Activated naive CD8-positive, alpha-beta T cell treated with anti-CD3 and anti-CD28 coated beads, Interleukin-2, amount 10 ng/mL, durations not matched to agents 7 days and 5 days (primary cell): Measurements from ENCODE around the gene SLC16A8. TPM values are rescaled to one million over a fixed set of nuclear protein-coding genes. Genes with fewer than 3 reads are reported as not detected.

Experiments
- ATAC-seq: fragments of 150-1000 bp; cut with Tn5 transposase; one replicate; pipeline ENCODE4 v1.10.0; 2021; ENCODE audit warnings: low read depth, moderate library complexity
- POLR2A ChIA-PET: fragments of 350-600 bp; sonication (Branson Sonifier 250); formaldehyde crosslinking; loops from one replicate; lab custom pipeline; 2021; ENCODE audit warnings: antibody characterized with exemption; lab: Charles Lee
- DNase-seq: peaks from one replicate; pipeline ENCODE4 v3.0.0; 2021
- H3K27ac Mint-ChIP-seq: one replicate; pipeline ENCODE4 v1.8.0; 2022; ENCODE audit warnings: mild to moderate bottlenecking, mixed read lengths
- H3K27me3 Mint-ChIP-seq: one replicate; pipeline ENCODE4 v1.8.0; 2022; ENCODE audit warnings: mild to moderate bottlenecking, moderate library complexity, mixed read lengths
- H3K36me3 Mint-ChIP-seq: one replicate; pipeline ENCODE4 v1.8.0; 2021; ENCODE audit warnings: mild to moderate bottlenecking, mixed read lengths
- H3K4me1 Mint-ChIP-seq: one replicate; pipeline ENCODE4 v1.8.0; 2021; ENCODE audit warnings: mixed read lengths
- H3K4me3 Mint-ChIP-seq: one replicate; pipeline ENCODE4 v1.8.0; 2022; ENCODE audit warnings: mild to moderate bottlenecking, moderate library complexity, mixed read lengths
- H3K9me3 Mint-ChIP-seq: one replicate; pipeline ENCODE4 v1.8.0; 2021; ENCODE audit warnings: mixed read lengths
- total RNA-seq, 2 experiments: library from RNA; stranded (reverse); gene quantifications; one replicate each; pipeline ENCODE4 v1.2.3, GENCODE V29; 2021

SLC16A8 gene
- total RNA-seq, 2 experiments from 2014 or later: not detected

- POLR2A ChIA-PET: no interaction called here
- Mint-ChIP-seq H3K36me3 (no peaks in the 10 kb centered on the region), H3K27me3 (no peaks in the 10 kb centered on the region), H3K4me3 (no peak overlapping the region), H3K9me3 (no peaks in the 10 kb centered on the region), H3K27ac (no peak overlapping the region), H3K4me1 (peaks cover 2% of the 10 kb centered on the region)
- ATAC-seq: no peak
- no peak for DNase-seq
These were observed 49.6 kb downstream of the SLC16A8 start for GRCh38 chr22:38034278-38034882.

- DNase-seq: no peak
- Mint-ChIP-seq H3K27ac (no peak overlapping the region), H3K9me3 (no peaks in the 10 kb centered on the region), H3K36me3 (no peaks in the 10 kb centered on the region), H3K4me3 (no peak overlapping the region), H3K27me3 (no peaks in the 10 kb centered on the region), H3K4me1 (peaks cover 2% of the 10 kb centered on the region)
- no peak for ATAC-seq
- POLR2A ChIA-PET: no interaction called here
These were observed 50.3 kb downstream of the SLC16A8 start for GRCh38 chr22:38033522-38034277.

GRCh38 chr22:38032681-38033521 is 51.1 kb downstream of the SLC16A8 start:
- Mint-ChIP-seq H3K27ac (no peak overlapping the region), H3K4me1 (peaks cover 2% of the 10 kb centered on the region), H3K9me3 (no peaks in the 10 kb centered on the region), H3K36me3 (no peaks in the 10 kb centered on the region), H3K27me3 (no peaks in the 10 kb centered on the region), H3K4me3 (no peak overlapping the region)
- POLR2A ChIA-PET: no interaction called here
- DNase-seq (no peak), ATAC-seq (no peak)

GRCh38 chr22:38031491-38031890 is 52.5 kb downstream of the SLC16A8 start:
- Mint-ChIP-seq H3K36me3 (no peaks in the 10 kb centered on the region), H3K27me3 (no peaks in the 10 kb centered on the region), H3K4me3 (no peak overlapping the region), H3K4me1 (peaks cover 2% of the 10 kb centered on the region), H3K9me3 (no peaks in the 10 kb centered on the region), H3K27ac (no peak overlapping the region)
- no peak for DNase-seq
- POLR2A ChIA-PET: no interaction called here
- ATAC-seq: no peak

- no peaks in the 10 kb centered on the region for H3K36me3 Mint-ChIP-seq
- DNase-seq (no peak), ATAC-seq (no peak)
- H3K27me3 Mint-ChIP-seq: no peaks in the 10 kb centered on the region
- no peak overlapping the region for H3K27ac Mint-ChIP-seq
- POLR2A ChIA-PET: no interaction called here
- peaks cover 2% of the 10 kb centered on the region for H3K4me1 Mint-ChIP-seq
- no peak overlapping the region for H3K4me3 Mint-ChIP-seq
- no peaks in the 10 kb centered on the region for H3K9me3 Mint-ChIP-seq
These were observed 53.5 kb downstream of the SLC16A8 start for GRCh38 chr22:38030311-38031133.

GRCh38 chr22:38029901-38030300 is 54.1 kb downstream of the SLC16A8 start:
- DNase-seq (no peak), ATAC-seq (no peak)
- H3K4me3 Mint-ChIP-seq: no peak overlapping the region
- H3K36me3 Mint-ChIP-seq: no peaks in the 10 kb centered on the region
- peaks cover 2% of the 10 kb centered on the region for H3K4me1 Mint-ChIP-seq
- no peaks in the 10 kb centered on the region for H3K27me3 Mint-ChIP-seq
- H3K27ac Mint-ChIP-seq: no peak overlapping the region
- POLR2A ChIA-PET: no interaction called here
- H3K9me3 Mint-ChIP-seq: no peaks in the 10 kb centered on the region

- Mint-ChIP-seq H3K4me3 (no peak overlapping the region), H3K36me3 (no peaks in the 10 kb centered on the region), H3K9me3 (no peaks in the 10 kb centered on the region), H3K27me3 (no peaks in the 10 kb centered on the region), H3K4me1 (peaks cover 2% of the 10 kb centered on the region), H3K27ac (no peak overlapping the region)
- ATAC-seq (no peak), DNase-seq (no peak)
- POLR2A ChIA-PET: no interaction called here
These were observed 54.6 kb downstream of the SLC16A8 start for GRCh38 chr22:38029370-38029769.

GRCh38 chr22:38028344-38029130 is 55.4 kb downstream of the SLC16A8 start:
- POLR2A ChIA-PET: no interaction called here
- DNase-seq: no peak
- Mint-ChIP-seq H3K9me3 (no peaks in the 10 kb centered on the region), H3K4me3 (no peak overlapping the region), H3K4me1 (no peaks in the 10 kb centered on the region), H3K27me3 (no peaks in the 10 kb centered on the region), H3K27ac (no peak overlapping the region), H3K36me3 (no peaks in the 10 kb centered on the region)
- ATAC-seq: no peak

Other genes with a start within 250 kb of the SLC16A8 start
- 10 to 100 TPM; 22.2 to 23.3 TPM for gene ANKRD54, start 239.8 kb downstream of the SLC16A8 start, total RNA-seq
- gene EIF3L, start 234.8 kb downstream of the SLC16A8 start, total RNA-seq: 100 to 1,000 TPM; 328 to 368 TPM
- gene MICALL1, start 177.9 kb downstream of the SLC16A8 start, total RNA-seq: 10 to 100 TPM; 27.9 to 31.3 TPM
- not detected for gene C22orf23, start 130.6 kb downstream of the SLC16A8 start, total RNA-seq
- gene POLR2F, start 130.5 kb downstream of the SLC16A8 start, total RNA-seq: 10 to 100 TPM; 60.2 to 61.4 TPM
- not detected for gene SOX10, start 99.6 kb downstream of the SLC16A8 start, total RNA-seq
- gene PICK1, start 26.8 kb downstream of the SLC16A8 start, total RNA-seq: 10 to 100 TPM; 21.4 to 21.8 TPM
- 1 to 10 TPM; 1.6 to 2.0 TPM for gene BAIAP2L2, start 26.5 kb upstream of the SLC16A8 start, total RNA-seq
- gene PLA2G6, start 97.6 kb upstream of the SLC16A8 start, total RNA-seq: 100 to 1,000 TPM in 1 of 2 experiments, 10 to 100 TPM in 1; 94.6 to 103 TPM
- gene MAFF, start 117.8 kb upstream of the SLC16A8 start, total RNA-seq: 10 to 100 TPM; 10.8 to 12.8 TPM
- 10 to 100 TPM; 29.7 to 31.5 TPM for gene TMEM184B, start 188.8 kb upstream of the SLC16A8 start, total RNA-seq
- gene CSNK1E, start 233.2 kb upstream of the SLC16A8 start, total RNA-seq: 10 to 100 TPM; 98.5 to 99.3 TPM